Gastrocnemius medialis (tissue), 4 donors: Measurements from ENCODE around the gene HRCT1. TPM values are rescaled to one million over a fixed set of nuclear protein-coding genes. Genes with fewer than 3 reads are reported as not detected.

ENCODE experiments used
- ATAC-seq, 2 donors: fragments of 150-250 bp; one replicate each; pipeline ENCODE4 v1.9.1; 2016
- DNase-seq, 2 donors: peaks; one replicate each; pipeline ENCODE4 v3.0.0-alpha.2; 2019
- H3K27ac ChIP-seq, 4 donors: fragments of 200-600 bp; sonication (generic); 1 replicate in 1 of 4; 2 replicates in 3 of 4; pipeline ENCODE4 v1.5.1; 2016 to 2018; ENCODE audit warnings: mild to moderate bottlenecking in 2 of 4, moderate library complexity in 1 of 4
- H3K27me3 ChIP-seq, 3 donors: fragments of 200-600 bp; sonication (generic) in 2 of 3; 1 replicate in 1 of 3; 2 replicates in 2 of 3; pipeline versions ENCODE4 v1.5.1 to v1.6.0; 2016 to 2019; ENCODE audit warnings: mild to moderate bottlenecking in 1 of 3, moderate library complexity in 1 of 3
- H3K36me3 ChIP-seq, 2 donors: fragments of 200-600 bp; sonication (generic) in 1 of 2; one replicate each; pipeline ENCODE4 v1.5.1; 2017 to 2018
- H3K4me1 ChIP-seq, 2 donors: fragments of 200-600 bp; sonication (generic) in 1 of 2; one replicate each; pipeline ENCODE4 v1.5.1; 2016 to 2017; ENCODE audit warnings: mild to moderate bottlenecking in 2 of 2
- H3K4me3 ChIP-seq, 4 donors: fragments of 200-600 bp; sonication (generic) in 3 of 4; 1 replicate in 1 of 4; 2 replicates in 3 of 4; pipeline ENCODE4 v1.5.1; 2016 to 2019; ENCODE audit warnings: mild to moderate bottlenecking in 2 of 4
- H3K9me3 ChIP-seq, 3 donors: fragments of 200-600 bp; sonication (generic) in 2 of 3; 1 replicate in 1 of 3; 2 replicates in 2 of 3; pipeline ENCODE4 v1.5.1; 2016 to 2019
- POLR2A ChIP-seq, 2 donors: fragments of 450-650 bp; IDR thresholded peaks; one replicate each; pipeline ENCODE4 v1.6.1; 2017; ENCODE audit warnings: antibody characterized with exemption in 2 of 2, mild to moderate bottlenecking in 2 of 2, moderate library complexity in 2 of 2
- in situ Hi-C, 4 donors: fragments of 200-750 bp; cut with MboI; loops; one replicate each; pipeline versions ENCODE4 v1.15.0 to v1.8.0; 2017; ENCODE audit warnings: low sequenced_read_pairs in 4 of 4
- intact Hi-C: fragments of 100-400 bp; cut with DNase I; formaldehyde crosslinking; loops from one replicate; pipeline ENCODE4 v1.15.1; 2023; ENCODE audit warnings: low total_unique reads
- total RNA-seq, 4 donors: library from RNA; depleted of rRNA; stranded (reverse); fragments of >200 nt; gene quantifications; one replicate each; pipeline versions ENCODE4 v1.1.0 to v1.2.3, GENCODE V29; 2016
- TF ChIP-seq, protein P1 (sequence below), 5 experiments: fragments of 450-650 bp in 3 of 5; fragments of 200-600 bp in 2 of 5; sonication (generic) in 2 of 5; IDR thresholded peaks in 4 of 5; conservative IDR thresholded peaks in 1 of 5; 1 replicate in 4 of 5; 2 replicates in 1 of 5; pipeline ENCODE4 v1.5.1; 2016 to 2019; ENCODE audit warnings: antibody characterized with exemption in 5 of 5, mild to moderate bottlenecking in 3 of 5, moderate library complexity in 3 of 5

HRCT1 gene
- total RNA-seq, 4 donors from 2014 or later = 3.2 to 5.1 (median 3.3) TPM; not detected in 1

DNA sequence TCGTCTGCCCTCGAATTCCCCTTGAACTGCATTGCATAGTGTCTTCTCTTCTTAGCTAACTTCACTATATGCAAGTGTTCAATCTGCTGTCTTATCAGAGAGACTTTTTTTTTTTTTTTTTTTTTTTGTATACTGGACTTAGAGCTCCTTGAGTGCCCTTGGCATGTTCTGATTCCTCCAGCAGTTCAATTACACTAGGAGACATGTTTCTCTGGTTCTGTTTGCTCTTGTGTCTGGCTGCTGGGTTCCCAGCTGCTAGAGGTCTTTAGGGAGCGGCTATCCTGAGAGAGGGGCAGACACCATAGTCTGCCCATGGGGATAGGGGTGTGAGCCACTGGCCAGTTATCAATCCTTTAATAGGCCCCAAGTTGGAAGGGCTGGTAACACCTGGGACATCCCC lies 38.8 kb downstream of the HRCT1 start:
- intact Hi-C loops = loop anchor here (1.0 kb wide), 1 partner anchor 42 kb away; no protein-coding TSS in a partner anchor
- ATAC-seq (no peak), DNase-seq (no peak)
- Histone ChIP-seq H3K27ac (peak overlapping the region; percentile 11 to 56 (median 34)), H3K4me1 (peaks cover 6 to 9% of the 10 kb centered on the region in 2 donors), H3K9me3 (no peaks in the 10 kb centered on the region), H3K27me3 (no peaks in the 10 kb centered on the region), H3K4me3 (no peak overlapping the region), H3K36me3 (no peaks in the 10 kb centered on the region)
- in situ Hi-C loops = loop anchor here in 2 of 4 donors (5.0 kb wide), 1 partner anchor 43 kb away; no protein-coding TSS in a partner anchor
- TF ChIP-seq, protein P1, sequence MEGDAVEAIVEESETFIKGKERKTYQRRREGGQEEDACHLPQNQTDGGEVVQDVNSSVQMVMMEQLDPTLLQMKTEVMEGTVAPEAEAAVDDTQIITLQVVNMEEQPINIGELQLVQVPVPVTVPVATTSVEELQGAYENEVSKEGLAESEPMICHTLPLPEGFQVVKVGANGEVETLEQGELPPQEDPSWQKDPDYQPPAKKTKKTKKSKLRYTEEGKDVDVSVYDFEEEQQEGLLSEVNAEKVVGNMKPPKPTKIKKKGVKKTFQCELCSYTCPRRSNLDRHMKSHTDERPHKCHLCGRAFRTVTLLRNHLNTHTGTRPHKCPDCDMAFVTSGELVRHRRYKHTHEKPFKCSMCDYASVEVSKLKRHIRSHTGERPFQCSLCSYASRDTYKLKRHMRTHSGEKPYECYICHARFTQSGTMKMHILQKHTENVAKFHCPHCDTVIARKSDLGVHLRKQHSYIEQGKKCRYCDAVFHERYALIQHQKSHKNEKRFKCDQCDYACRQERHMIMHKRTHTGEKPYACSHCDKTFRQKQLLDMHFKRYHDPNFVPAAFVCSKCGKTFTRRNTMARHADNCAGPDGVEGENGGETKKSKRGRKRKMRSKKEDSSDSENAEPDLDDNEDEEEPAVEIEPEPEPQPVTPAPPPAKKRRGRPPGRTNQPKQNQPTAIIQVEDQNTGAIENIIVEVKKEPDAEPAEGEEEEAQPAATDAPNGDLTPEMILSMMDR (IDR thresholded peaks at IDR 0.05 in 4 of 5, conservative IDR thresholded peaks at IDR 0.05 in 1 of 5) = no peak
- no peak for TF ChIP-seq POLR2A (IDR thresholded peaks at IDR 0.05)

DNA sequence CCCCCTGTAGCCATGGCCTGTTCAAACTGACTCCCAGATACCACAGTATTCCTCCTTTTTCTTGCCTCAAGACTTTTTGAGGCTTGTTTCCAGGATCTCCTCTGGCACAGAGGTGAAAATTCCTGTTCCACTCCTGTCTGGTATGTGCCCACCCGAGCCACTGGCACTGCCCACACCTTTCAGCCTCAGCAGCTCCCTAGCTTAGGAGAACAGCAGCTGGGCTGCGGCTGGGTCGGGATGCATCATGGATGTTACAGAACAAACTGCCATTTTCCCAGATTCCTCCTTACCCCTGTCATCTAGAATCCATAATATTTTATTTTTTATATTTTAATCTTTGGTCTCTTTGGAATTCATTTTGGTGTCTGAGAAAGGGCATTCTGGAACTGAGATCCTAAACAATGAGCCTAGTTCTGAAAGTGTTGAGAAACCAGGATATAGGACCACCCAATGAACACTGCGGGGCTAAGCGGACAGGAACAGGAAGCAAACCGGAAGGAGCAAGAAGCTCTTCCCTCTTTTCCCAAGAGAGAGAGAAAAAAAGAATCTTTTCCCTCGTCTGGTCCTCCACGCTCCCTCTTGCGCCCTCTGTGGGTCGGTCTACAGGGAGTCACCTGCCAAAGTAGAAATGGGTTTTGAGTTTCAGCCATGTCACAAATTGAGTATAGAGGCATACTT lies 39.5 kb downstream of the HRCT1 start:
- DNase-seq (peak; percentile 45 to 63), ATAC-seq (peak; percentile 59 to 88)
- peak overlapping the region; percentile 11 to 56 (median 45) for H3K27ac ChIP-seq
- TF ChIP-seq, protein P1 (IDR thresholded peaks at IDR 0.05 in 4 of 5, conservative IDR thresholded peaks at IDR 0.05 in 1 of 5) = peak; percentile 43 to 82 (median 67)
- TF ChIP-seq POLR2A (IDR thresholded peaks at IDR 0.05) = no peak
- no peaks in the 10 kb centered on the region for H3K27me3 ChIP-seq
- peaks cover 6 to 9% of the 10 kb centered on the region in 2 donors for H3K4me1 ChIP-seq
- in situ Hi-C loops (loop anchor here in 2 of 4 donors (5.0 kb wide), 1 partner anchor 43 kb away; no protein-coding TSS in a partner anchor), intact Hi-C loops (loop anchor here (1.0 kb wide), 1 partner anchor 42 kb away; no protein-coding TSS in a partner anchor)
- no peaks in the 10 kb centered on the region for H3K36me3 ChIP-seq
- no peaks in the 10 kb centered on the region for H3K9me3 ChIP-seq
- H3K4me3 ChIP-seq = peak overlapping the region in 3 of 4 donors; percentile 20 to 31 (median 29)

DNA sequence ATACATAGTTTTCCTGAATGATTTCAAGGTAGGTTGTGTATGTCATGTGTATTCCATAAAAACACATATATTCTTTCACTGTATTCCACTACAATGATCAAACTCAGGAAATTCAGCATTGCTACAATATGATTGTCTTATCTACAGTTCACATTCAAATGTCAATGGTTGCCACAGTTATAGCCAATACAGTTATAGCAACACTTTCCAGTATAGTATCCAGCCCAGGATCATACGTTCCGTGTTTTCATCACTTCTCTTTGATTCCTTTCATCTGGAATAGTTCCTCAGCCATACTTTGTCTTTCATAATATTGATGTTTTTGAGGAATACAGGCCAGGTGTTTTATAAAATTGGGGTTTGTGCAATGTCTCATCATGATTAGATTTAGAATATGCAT lies 42.4 kb downstream of the HRCT1 start:
- H3K4me1 ChIP-seq = peaks cover 6 to 9% of the 10 kb centered on the region in 2 donors
- in situ Hi-C loops = loop anchor here in 2 of 4 donors (5.0 kb wide), 1 partner anchor 46 kb away; no protein-coding TSS in a partner anchor

DNA sequence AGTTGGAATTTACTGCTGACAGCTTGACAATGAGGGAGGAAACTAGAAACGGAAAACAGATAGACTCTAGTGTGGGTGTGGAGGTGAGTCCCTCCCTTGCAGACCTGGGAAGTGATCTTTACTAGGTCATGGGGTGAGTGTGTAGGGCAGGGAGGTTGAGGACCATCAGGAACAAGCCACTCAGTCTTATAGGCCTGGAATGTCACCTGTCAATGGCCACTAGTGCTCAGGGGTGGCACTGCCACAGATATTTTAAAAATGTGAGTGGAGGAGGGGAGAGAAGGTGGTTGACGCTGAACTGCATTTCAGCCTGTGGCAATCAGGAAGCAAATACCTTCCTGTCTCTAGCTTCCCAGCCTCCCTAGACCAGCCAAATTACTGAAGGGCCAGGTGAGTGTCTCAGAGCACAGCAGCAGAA lies 42.9 kb downstream of the HRCT1 start:
- TF ChIP-seq, protein P1 (IDR thresholded peaks at IDR 0.05 in 4 of 5, conservative IDR thresholded peaks at IDR 0.05 in 1 of 5) = no peak
- no peak for TF ChIP-seq POLR2A (IDR thresholded peaks at IDR 0.05)
- Histone ChIP-seq H3K36me3 (no peaks in the 10 kb centered on the region), H3K9me3 (no peaks in the 10 kb centered on the region), H3K27ac (peak overlapping the region in 2 of 4 donors; percentile 42 to 43), H3K4me3 (no peak overlapping the region), H3K4me1 (peaks cover 6 to 9% of the 10 kb centered on the region in 2 donors), H3K27me3 (no peaks in the 10 kb centered on the region)
- ATAC-seq = peak in 1 of 2 donors; percentile 26
- no peak for DNase-seq
- in situ Hi-C loops = loop anchor here in 2 of 4 donors (5.0 kb wide), 1 partner anchor 47 kb away; no protein-coding TSS in a partner anchor
- intact Hi-C loops = no loop called here

More for the DNA sequence above, 42.4 kb downstream of the HRCT1 start:
- intact Hi-C loops = no loop called here
- TF ChIP-seq, protein P1 (IDR thresholded peaks at IDR 0.05 in 4 of 5, conservative IDR thresholded peaks at IDR 0.05 in 1 of 5) = no peak
- no peak for TF ChIP-seq POLR2A (IDR thresholded peaks at IDR 0.05)
- DNase-seq = no peak
- no peaks in the 10 kb centered on the region for H3K9me3 ChIP-seq
- peak overlapping the region in 2 of 4 donors; percentile 42 to 43 for H3K27ac ChIP-seq
- no peaks in the 10 kb centered on the region for H3K36me3 ChIP-seq
- H3K4me3 ChIP-seq = no peak overlapping the region
- ATAC-seq = no peak
- H3K27me3 ChIP-seq = no peaks in the 10 kb centered on the region
